ENCODE results near the gene STRN4. TPM values are rescaled to one million over a fixed set of nuclear protein-coding genes. Genes with fewer than 3 reads are reported as not detected.

Gene STRN4
- total and polyA plus RNA-seq, 9 of the 15 experiments (the other 6 are each of a cell fraction or from before 2014, with no cell fraction given), result 0.62 to 83.7 (median 36.9) TPM

DNA sequence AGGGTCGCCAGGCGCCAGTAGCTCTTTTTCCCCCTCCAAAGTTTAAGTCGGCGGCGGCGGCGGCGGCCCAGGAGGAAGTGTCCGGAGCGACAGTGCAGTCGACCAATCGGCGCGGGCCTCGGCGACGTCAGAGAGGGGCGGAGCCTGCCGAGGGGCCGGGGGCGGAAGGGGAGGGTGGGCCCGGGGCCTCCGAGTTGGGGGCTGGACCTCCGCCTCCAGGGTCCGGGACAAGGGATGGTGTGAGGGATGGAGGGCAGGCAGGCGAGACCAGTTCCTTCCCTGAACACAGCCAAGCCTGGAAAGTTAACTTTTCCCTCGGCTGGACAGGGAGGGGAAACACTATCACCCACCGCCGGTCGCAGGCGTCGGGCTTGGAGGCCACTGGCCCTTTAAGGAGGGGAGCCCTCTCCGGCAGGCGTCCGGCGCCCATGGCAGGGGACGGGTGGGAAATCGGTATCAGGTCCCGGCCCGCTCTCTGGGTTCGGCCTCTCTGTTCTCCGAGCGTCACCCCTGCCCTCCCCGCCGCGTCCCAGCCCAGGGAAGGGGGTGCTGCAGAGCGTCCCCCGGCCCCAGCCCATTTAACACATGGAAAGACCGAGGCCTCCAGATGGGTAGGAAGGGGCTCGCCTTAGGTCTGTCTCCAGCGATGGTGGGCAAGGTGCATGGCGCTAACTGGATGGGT lies 29.1 kb downstream of the STRN4 start, which contains the start of gene PRKD2 (continued):
- TF ChIP-seq, protein P1, sequence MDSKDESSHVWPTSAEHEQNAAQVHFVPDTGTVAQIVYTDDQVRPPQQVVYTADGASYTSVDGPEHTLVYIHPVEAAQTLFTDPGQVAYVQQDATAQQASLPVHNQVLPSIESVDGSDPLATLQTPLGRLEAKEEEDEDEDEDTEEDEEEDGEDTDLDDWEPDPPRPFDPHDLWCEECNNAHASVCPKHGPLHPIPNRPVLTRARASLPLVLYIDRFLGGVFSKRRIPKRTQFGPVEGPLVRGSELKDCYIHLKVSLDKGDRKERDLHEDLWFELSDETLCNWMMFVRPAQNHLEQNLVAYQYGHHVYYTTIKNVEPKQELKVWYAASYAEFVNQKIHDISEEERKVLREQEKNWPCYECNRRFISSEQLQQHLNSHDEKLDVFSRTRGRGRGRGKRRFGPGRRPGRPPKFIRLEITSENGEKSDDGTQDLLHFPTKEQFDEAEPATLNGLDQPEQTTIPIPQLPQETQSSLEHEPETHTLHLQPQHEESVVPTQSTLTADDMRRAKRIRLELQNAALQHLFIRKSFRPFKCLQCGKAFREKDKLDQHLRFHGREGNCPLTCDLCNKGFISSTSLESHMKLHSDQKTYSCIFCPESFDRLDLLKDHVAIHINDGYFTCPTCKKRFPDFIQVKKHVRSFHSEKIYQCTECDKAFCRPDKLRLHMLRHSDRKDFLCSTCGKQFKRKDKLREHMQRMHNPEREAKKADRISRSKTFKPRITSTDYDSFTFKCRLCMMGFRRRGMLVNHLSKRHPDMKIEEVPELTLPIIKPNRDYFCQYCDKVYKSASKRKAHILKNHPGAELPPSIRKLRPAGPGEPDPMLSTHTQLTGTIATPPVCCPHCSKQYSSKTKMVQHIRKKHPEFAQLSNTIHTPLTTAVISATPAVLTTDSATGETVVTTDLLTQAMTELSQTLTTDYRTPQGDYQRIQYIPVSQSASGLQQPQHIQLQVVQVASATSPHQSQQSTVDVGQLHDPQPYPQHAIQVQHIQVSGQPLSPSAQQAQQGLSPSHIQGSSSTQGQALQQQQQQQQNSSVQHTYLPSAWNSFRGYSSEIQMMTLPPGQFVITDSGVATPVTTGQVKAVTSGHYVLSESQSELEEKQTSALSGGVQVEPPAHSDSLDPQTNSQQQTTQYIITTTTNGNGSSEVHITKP (IDR thresholded peaks at IDR 0.05; ENCODE audit: partially characterized antibody), result peak; percentile 0
- TF ChIP-seq, protein P2, sequence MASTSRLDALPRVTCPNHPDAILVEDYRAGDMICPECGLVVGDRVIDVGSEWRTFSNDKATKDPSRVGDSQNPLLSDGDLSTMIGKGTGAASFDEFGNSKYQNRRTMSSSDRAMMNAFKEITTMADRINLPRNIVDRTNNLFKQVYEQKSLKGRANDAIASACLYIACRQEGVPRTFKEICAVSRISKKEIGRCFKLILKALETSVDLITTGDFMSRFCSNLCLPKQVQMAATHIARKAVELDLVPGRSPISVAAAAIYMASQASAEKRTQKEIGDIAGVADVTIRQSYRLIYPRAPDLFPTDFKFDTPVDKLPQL (IDR thresholded peaks at IDR 0.05; ENCODE audit: extremely low read depth, insufficient read length), result no peak
- TF ChIP-seq, protein P3, sequence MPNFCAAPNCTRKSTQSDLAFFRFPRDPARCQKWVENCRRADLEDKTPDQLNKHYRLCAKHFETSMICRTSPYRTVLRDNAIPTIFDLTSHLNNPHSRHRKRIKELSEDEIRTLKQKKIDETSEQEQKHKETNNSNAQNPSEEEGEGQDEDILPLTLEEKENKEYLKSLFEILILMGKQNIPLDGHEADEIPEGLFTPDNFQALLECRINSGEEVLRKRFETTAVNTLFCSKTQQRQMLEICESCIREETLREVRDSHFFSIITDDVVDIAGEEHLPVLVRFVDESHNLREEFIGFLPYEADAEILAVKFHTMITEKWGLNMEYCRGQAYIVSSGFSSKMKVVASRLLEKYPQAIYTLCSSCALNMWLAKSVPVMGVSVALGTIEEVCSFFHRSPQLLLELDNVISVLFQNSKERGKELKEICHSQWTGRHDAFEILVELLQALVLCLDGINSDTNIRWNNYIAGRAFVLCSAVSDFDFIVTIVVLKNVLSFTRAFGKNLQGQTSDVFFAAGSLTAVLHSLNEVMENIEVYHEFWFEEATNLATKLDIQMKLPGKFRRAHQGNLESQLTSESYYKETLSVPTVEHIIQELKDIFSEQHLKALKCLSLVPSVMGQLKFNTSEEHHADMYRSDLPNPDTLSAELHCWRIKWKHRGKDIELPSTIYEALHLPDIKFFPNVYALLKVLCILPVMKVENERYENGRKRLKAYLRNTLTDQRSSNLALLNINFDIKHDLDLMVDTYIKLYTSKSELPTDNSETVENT (CRISPR knock-in tag; IDR thresholded peaks at IDR 0.05), result no peak
- peak; percentile 62; the same call in 1 of the 2 replicates for TF ChIP-seq MBD2 (IDR thresholded peaks at IDR 0.05; ENCODE audit: borderline replicate concordance, low read depth)
